HL-60/S4 treated with phorbol 12-myristate 13-acetate at 8.2 ng/mL for 4 days and 3 days (cell line): Measurements from ENCODE around the gene PSD4.

ENCODE experiments used
- in situ Hi-C: fragments of 300-500 bp; cut with MboI; formaldehyde crosslinking; loops from 2 replicates; pipeline ENCODE4 v1.15.0; 2022; ENCODE audit warnings: low sequenced_read_pairs

Gene PSD4

DNA sequence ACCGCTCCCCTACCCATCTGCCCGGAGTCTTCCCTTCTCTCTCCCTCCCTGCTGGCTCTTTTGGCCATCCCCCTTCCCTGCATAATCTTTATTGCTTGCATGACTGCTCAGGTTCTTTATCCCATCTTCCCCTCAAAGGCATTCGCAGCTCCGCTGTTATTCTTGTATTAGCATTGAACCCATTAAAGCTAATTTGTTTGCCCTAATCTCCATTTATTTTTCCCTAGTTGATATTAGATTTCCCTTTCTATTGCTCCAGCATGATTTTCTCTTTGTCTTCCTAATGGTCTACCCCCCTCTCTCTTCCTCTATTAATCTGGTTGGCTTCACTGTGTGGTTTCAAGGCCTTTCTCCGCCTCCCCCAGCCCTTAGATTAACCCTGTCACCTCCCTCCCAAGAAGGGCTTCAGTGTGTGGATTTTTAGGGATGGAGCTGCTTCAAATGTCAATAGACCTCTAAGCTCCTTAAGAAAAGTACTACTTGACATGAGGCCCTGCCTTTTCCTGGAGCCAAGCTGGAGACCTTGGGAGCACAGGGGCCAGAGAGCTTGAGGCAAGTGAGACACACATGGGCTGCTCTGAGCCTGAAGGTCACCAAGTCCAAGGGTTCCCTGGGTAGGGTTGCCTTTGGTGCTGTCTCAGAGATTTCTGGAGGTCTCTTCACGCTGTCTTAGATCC lies 84.8 kb downstream of the PSD4 start:
- in situ Hi-C loops = no loop called here
